Measurements from ENCODE around the gene TUBA4B. TPM values are rescaled to one million over a fixed set of nuclear protein-coding genes. Genes with fewer than 3 reads are reported as not detected.
A peak's percentile ranks its signal among the peaks of the same experiment; 100 is the strongest.

Gene TUBA4B
- total RNA-seq, 4 donors from 2014 or later = not detected

- no peaks in the 10 kb centered on the region for H3K27me3 ChIP-seq
- TF ChIP-seq POLR2A (IDR thresholded peaks at IDR 0.05) = peak in 1 of 2 donors; percentile 36
- TF ChIP-seq CTCF (IDR thresholded peaks at IDR 0.05) = no peak
- peaks cover 0 to 8% (median 0%) of the 10 kb centered on the region in 3 donors for H3K36me3 ChIP-seq
- peaks cover under 1 to 39% (median 23%) of the 10 kb centered on the region in 4 donors for H3K4me1 ChIP-seq
- H3K27ac ChIP-seq = peak overlapping the region in 2 of 4 donors; percentile 63 to 64
- H3K9me3 ChIP-seq = no peaks in the 10 kb centered on the region
- peak overlapping the region in 2 of 4 donors; percentile 33 to 36 for H3K4me3 ChIP-seq
- peak in 2 of 3 donors; percentile 68 to 80 for DNase-seq
These were observed 9.7 kb upstream of the TUBA4B start for GRCh38 chr2:219243291-219243761.

GRCh38 chr2:219244789-219245147 is 8.3 kb upstream of the TUBA4B start:
- Histone ChIP-seq H3K4me1 (peaks cover 7 to 54% (median 36%) of the 10 kb centered on the region in 4 donors), H3K27ac (peak overlapping the region; percentile 86 to 98 (median 92)), H3K27me3 (no peaks in the 10 kb centered on the region), H3K36me3 (no peaks in the 10 kb centered on the region), H3K4me3 (peak overlapping the region; percentile 65 to 88 (median 76)), H3K9me3 (no peaks in the 10 kb centered on the region)
- no peak for DNase-seq
- TF ChIP-seq CTCF (IDR thresholded peaks at IDR 0.05) (no peak), POLR2A (IDR thresholded peaks at IDR 0.05) (no peak)

GRCh38 chr2:219245148-219245898 is 7.7 kb upstream of the TUBA4B start, which contains the start of the genes GLB1L and STK16:
Gene GLB1L, minus strand, starts transcription at chr2:219245444. Its CDS starts 1,871 bp downstream, at chr2:219243573.
Gene STK16, plus strand, starts transcription at chr2:219245479. Its CDS starts 521 bp downstream, at chr2:219246000.
- H3K36me3 ChIP-seq = peaks cover 0 to under 1% (median 0%) of the 10 kb centered on the region in 3 donors
- H3K27ac ChIP-seq = peak within 1 kb of the TSS; percentile 86 to 98 (median 92)
- H3K4me1 ChIP-seq = peaks cover 7 to 59% (median 41%) of the 10 kb centered on the region in 4 donors
- no peaks in the 10 kb centered on the region for H3K9me3 ChIP-seq
- DNase-seq = peak; percentile 88 to 98 (median 96)
- H3K4me3 ChIP-seq = peak within 1 kb of the TSS; percentile 65 to 88 (median 76)
- no peaks in the 10 kb centered on the region for H3K27me3 ChIP-seq
- TF ChIP-seq POLR2A (IDR thresholded peaks at IDR 0.05) (peak; percentile 77 to 78), CTCF (IDR thresholded peaks at IDR 0.05) (peak in 1 of 6 experiments; percentile 21)

GRCh38 chr2:219245899-219246230 is 7.2 kb upstream of the TUBA4B start:
- peak overlapping the region; percentile 65 to 88 (median 76) for H3K4me3 ChIP-seq
- H3K27ac ChIP-seq = peak overlapping the region; percentile 86 to 98 (median 92)
- no peaks in the 10 kb centered on the region for H3K27me3 ChIP-seq
- peaks cover 7 to 65% (median 43%) of the 10 kb centered on the region in 4 donors for H3K4me1 ChIP-seq
- H3K36me3 ChIP-seq = peaks cover 0 to 6% (median 0%) of the 10 kb centered on the region in 3 donors
- no peaks in the 10 kb centered on the region for H3K9me3 ChIP-seq
- TF ChIP-seq CTCF (IDR thresholded peaks at IDR 0.05) (no peak), POLR2A (IDR thresholded peaks at IDR 0.05) (no peak)
- no peak for DNase-seq

- peaks cover 0 to 13% (median 0%) of the 10 kb centered on the region in 3 donors for H3K36me3 ChIP-seq
- no peaks in the 10 kb centered on the region for H3K27me3 ChIP-seq
- peak overlapping the region; percentile 49 to 98 (median 92) for H3K27ac ChIP-seq
- peaks cover 7 to 71% (median 48%) of the 10 kb centered on the region in 4 donors for H3K4me1 ChIP-seq
- H3K9me3 ChIP-seq = no peaks in the 10 kb centered on the region
- DNase-seq = no peak
- TF ChIP-seq CTCF (IDR thresholded peaks at IDR 0.05) = no peak
- TF ChIP-seq POLR2A (IDR thresholded peaks at IDR 0.05) = no peak
- H3K4me3 ChIP-seq = peak overlapping the region in 1 of 4 donors; percentile 65
These were observed 6.5 kb upstream of the TUBA4B start for GRCh38 chr2:219246559-219246958.
